Ascending aorta (tissue), 2 donors: Measurements from ENCODE around the gene MAP6. TPM values are rescaled to one million over a fixed set of nuclear protein-coding genes. Genes with fewer than 3 reads are reported as not detected.

Experiments used
- DNase-seq, 2 donors: peaks; one replicate each; pipeline ENCODE4 v3.0.0-alpha.2; 2019; ENCODE audit warnings: low spot score in 2 of 2
- H3K27ac ChIP-seq, 2 donors: fragments of 200-600 bp; sonication (generic); one replicate each; pipeline ENCODE4 v1.5.1; 2016 to 2017; ENCODE audit warnings: mild to moderate bottlenecking in 1 of 2
- H3K27me3 ChIP-seq: fragments of 200-600 bp; sonication (generic); one replicate; pipeline ENCODE4 v1.5.1; 2017
- H3K36me3 ChIP-seq, 2 donors: fragments of 200-600 bp; sonication (generic); one replicate each; pipeline ENCODE4 v1.5.1; 2016
- H3K4me1 ChIP-seq, 2 donors: fragments of 200-600 bp; sonication (generic); one replicate each; pipeline ENCODE4 v1.5.1; 2016 to 2017; ENCODE audit warnings: mild to moderate bottlenecking in 1 of 2
- H3K4me3 ChIP-seq, 2 donors: fragments of 200-600 bp; sonication (generic); one replicate each; pipeline ENCODE4 v1.5.1; 2016 to 2017; ENCODE audit warnings: mild to moderate bottlenecking in 1 of 2
- H3K9me3 ChIP-seq, 2 donors: fragments of 200-600 bp; sonication (generic); one replicate each; pipeline ENCODE4 v1.5.1; 2016
- CTCF ChIP-seq, 3 experiments: fragments of 200-600 bp in 2 of 3; fragments of 450-650 bp in 1 of 3; sonication (generic) in 2 of 3; IDR thresholded peaks; one replicate each; pipeline ENCODE4 v1.5.1; 2016 to 2019; ENCODE audit warnings: antibody characterized with exemption in 3 of 3, mild to moderate bottlenecking in 1 of 3, moderate library complexity in 1 of 3
- intact Hi-C: fragments of 100-400 bp; cut with DNase I; formaldehyde crosslinking; loops from one replicate; pipeline ENCODE4 v1.15.1; 2023
- total RNA-seq: library from RNA; depleted of rRNA; stranded (reverse); fragments of >200 nt; gene quantifications from one replicate; pipeline ENCODE4 v1.1.0, GENCODE V29; 2016

The MAP6 gene
- total RNA-seq, 1 donor from 2014 or later: 15.8 TPM

GRCh38 chr11:75562836-75563484 lies 105.9 kb downstream of the MAP6 start:
- TF ChIP-seq CTCF (IDR thresholded peaks at IDR 0.05): no peak
- no peaks in the 10 kb centered on the region for H3K9me3 ChIP-seq
- H3K36me3 ChIP-seq: peaks cover 22 to 29% of the 10 kb centered on the region in 2 donors
- intact Hi-C loops: loop anchor here (1.0 kb wide), 1 partner anchor 9 kb away; no protein-coding TSS in a partner anchor
- H3K27ac ChIP-seq: peak overlapping the region; percentile 99 to 100
- peak overlapping the region; percentile 80 to 93 for H3K4me3 ChIP-seq
- H3K4me1 ChIP-seq: peaks cover 27 to 71% of the 10 kb centered on the region in 2 donors
- H3K27me3 ChIP-seq: no peaks in the 10 kb centered on the region
- no peak for DNase-seq

GRCh38 chr11:75562048-75562835 lies 106.6 kb downstream of the MAP6 start, which contains the start of gene SERPINH1:
TSS of gene SERPINH1 (plus strand) at chr11:75562253. CDS start at chr11:75566350, 4,097 bp downstream.
- peak within 1 kb of the TSS; percentile 99 to 100 for H3K27ac ChIP-seq
- intact Hi-C loops: loop anchor here (1.0 kb wide), 1 partner anchor 8 kb away; no protein-coding TSS in a partner anchor
- no peak for TF ChIP-seq CTCF (IDR thresholded peaks at IDR 0.05)
- H3K4me3 ChIP-seq: peak within 1 kb of the TSS; percentile 80 to 93
- no peaks in the 10 kb centered on the region for H3K9me3 ChIP-seq
- H3K27me3 ChIP-seq: no peaks in the 10 kb centered on the region
- peak; percentile 66 to 94 for DNase-seq
- peaks cover 31 to 71% of the 10 kb centered on the region in 2 donors for H3K4me1 ChIP-seq
- peaks cover 15 to 22% of the 10 kb centered on the region in 2 donors for H3K36me3 ChIP-seq

- no peaks in the 10 kb centered on the region for H3K27me3 ChIP-seq
- peak overlapping the region; percentile 99 to 100 for H3K27ac ChIP-seq
- H3K36me3 ChIP-seq: peaks cover 8 to 15% of the 10 kb centered on the region in 2 donors
- H3K4me1 ChIP-seq: peaks cover 31 to 67% of the 10 kb centered on the region in 2 donors
- H3K9me3 ChIP-seq: no peaks in the 10 kb centered on the region
- peak overlapping the region; percentile 80 to 93 for H3K4me3 ChIP-seq
- no peak for DNase-seq
- no peak for TF ChIP-seq CTCF (IDR thresholded peaks at IDR 0.05)
- intact Hi-C loops: loop anchor here (1.0 kb wide), 1 partner anchor 7 kb away; no protein-coding TSS in a partner anchor
Observed at GRCh38 chr11:75561426-75562047, 107.3 kb downstream of the MAP6 start.

GRCh38 chr11:75560644-75561043 lies 108.2 kb downstream of the MAP6 start:
- Histone ChIP-seq H3K36me3 (peaks cover 0 to 6% of the 10 kb centered on the region in 2 donors), H3K27me3 (no peaks in the 10 kb centered on the region), H3K4me1 (peaks cover 31 to 58% of the 10 kb centered on the region in 2 donors), H3K27ac (peak overlapping the region; percentile 99 to 100), H3K4me3 (no peak overlapping the region), H3K9me3 (no peaks in the 10 kb centered on the region)
- TF ChIP-seq CTCF (IDR thresholded peaks at IDR 0.05): no peak
- no peak for DNase-seq
- intact Hi-C loops: no loop called here
